Stimulated activated CD4-positive, alpha-beta T cell treated with anti-CD3 and anti-CD28 coated beads, Interleukin-2, amount 100 ng/mL, for 24 hours (primary cell): ENCODE data around the gene TXNDC5.
"Not testable (repeated sequence)": the region's sequence is repeated elsewhere in the genome, so short reads cannot be mapped to it uniquely, and the experiment has no call there.

Experiments used
- DNase-seq, 2 donors: peaks; one replicate each; pipeline ENCODE4 v3.0.0-alpha.2; 2020

Gene TXNDC5

GRCh38 chr6:7894262-7895124, 16.1 kb downstream of the TXNDC5 start:
- no peak for DNase-seq

GRCh38 chr6:7893342-7893741, 17.2 kb downstream of the TXNDC5 start:
- no peak for DNase-seq

DNA sequence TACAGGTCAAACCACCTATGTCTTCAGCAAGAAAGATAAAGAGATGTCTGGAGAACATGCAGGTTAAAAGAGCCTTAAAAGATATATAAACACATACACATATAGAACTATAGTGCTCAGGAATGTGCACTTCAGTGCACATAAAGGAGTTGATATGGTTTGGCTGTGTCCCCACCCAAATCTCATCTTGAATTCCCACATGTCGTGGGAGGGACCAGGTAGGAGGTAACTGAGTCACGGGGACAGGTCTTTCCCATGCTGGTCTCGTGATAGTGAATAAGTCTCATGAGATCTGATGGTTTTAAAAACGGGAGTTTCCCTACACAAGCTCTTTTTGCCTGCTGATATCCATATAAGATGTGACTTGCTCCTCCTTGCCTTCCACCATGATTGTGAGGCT, 18.2 kb downstream of the TXNDC5 start:
- not testable (repeated sequence) for DNase-seq

DNA sequence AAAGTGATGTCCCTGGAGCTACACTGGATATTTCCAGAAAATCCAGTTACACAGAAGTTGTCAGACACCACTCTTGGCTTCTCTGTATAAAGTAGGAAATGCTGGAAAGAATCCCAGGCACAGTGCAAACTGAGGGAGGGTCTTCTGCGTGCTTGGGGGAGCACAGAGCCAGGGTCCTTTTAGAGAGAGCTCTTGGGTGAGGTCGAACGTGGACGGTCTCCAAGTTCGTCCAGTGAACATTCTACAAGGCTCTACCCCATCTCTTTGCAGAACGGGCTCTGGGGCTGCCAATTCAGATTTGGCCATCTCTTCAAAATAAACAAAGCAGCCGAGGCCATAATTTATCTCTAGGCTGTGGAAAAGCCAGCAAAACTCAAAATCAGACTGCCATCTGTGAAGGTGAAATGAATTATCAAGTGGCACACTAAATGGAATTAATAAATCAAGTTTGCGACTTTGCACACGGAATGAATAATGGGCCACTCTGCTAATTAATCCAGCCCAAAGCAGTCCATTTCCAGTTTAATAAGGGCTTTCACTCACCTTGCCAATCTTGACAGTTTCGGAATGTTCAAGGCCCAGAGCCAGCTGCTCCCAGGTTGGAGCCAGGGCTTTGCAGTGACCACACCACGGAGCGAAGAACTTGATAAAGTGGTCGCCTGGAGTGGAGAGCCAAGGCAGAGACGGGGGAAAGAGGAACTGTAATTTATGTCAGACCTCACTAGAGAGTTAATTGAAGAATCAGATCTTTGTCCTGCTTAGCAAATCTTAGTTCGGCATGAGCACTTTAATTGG, 19.3 kb downstream of the TXNDC5 start:
- no peak for DNase-seq

DNA sequence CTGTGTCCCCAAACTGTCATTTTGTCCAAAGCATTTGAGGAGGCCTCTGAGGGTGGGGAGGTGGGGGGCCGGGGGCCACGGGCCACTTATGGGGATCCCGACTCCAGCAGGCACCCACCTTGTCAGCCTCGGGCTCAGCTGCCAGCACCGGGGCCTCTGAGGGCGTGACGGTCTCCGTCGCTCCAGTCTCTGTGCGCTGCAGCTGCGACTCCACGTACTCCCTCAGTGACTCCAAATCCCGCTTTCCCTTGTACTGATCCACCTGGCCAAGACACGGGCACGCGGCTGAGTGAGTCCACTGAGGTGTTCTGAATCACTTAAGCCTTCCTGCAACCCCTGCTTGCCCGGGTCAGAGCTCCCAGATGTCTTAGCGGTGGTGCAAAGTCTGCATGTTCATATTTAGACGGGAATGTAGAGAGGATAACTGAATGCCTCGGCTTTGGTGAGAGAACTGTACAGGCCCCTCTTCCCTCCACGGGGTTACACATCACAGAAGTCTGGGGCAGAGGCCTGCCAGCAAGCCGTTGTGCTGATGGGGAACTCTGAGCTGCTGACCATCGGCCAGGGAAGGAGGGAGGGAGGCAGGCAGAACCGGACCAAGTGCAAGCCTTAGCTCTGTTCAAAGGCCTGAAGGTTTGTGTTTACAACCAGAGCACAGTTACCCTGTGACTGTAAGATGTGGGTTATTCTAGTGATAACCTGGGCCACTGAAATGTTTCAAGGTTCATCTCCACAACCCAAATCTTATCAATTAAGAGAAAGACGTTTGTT, 21.8 kb downstream of the TXNDC5 start:
- DNase-seq = no peak

DNA sequence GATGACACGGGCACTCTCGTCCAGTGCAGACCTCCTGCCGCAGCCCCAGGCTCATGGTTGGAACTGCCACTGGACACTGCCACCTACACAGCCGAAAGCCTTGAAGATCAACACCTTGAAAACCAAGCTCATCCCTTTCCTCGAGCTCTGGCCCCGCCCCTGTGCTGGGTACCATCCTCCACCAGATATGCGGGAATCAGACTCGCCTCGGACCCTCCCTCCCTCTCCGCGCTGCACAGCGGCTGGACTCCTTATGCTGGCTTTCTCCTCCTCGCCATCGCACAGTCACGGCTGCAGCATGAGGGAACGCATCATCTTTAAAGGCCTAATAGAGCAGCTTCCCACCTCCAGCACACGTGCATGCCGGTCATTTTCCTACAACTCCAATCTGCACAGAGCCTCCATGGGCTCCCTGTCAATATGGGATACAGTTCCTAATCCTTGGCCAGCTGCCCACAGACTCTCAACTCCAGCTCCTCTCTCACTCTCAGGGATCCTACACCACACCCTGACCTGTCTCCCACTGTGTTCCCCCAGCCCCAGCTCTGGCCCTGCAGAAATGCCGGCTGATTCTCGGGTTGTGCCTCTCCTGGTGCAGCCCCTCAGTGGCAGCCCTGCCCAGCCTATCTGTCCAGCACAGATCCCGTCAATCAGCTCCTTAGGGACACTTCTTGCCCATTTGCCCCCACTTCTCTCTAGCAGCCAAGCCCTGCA, 23.2 kb downstream of the TXNDC5 start:
- no peak for DNase-seq

DNA sequence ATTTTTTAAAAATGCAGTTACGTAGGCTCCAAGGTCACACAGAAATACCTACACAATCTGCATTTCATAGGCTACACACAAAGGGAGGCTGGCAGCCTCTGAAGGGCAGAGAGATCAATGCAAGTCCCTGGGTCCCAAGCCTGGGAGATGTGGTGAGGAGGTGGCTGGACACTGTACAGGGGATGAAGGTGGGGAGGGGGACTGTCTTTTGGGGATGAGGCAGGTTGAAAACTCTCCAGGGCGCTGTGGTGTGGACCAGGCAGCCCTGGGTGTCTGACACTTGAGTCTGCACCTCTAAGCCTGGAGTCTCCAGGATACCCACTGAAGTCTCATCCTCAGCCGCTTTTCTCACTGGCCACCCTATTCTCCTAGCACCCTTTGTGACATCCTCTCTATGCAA, 24.5 kb downstream of the TXNDC5 start:
- DNase-seq = no peak

- no peak for DNase-seq
Observed at GRCh38 chr6:7883381-7883780, 27.2 kb downstream of the TXNDC5 start.

DNA sequence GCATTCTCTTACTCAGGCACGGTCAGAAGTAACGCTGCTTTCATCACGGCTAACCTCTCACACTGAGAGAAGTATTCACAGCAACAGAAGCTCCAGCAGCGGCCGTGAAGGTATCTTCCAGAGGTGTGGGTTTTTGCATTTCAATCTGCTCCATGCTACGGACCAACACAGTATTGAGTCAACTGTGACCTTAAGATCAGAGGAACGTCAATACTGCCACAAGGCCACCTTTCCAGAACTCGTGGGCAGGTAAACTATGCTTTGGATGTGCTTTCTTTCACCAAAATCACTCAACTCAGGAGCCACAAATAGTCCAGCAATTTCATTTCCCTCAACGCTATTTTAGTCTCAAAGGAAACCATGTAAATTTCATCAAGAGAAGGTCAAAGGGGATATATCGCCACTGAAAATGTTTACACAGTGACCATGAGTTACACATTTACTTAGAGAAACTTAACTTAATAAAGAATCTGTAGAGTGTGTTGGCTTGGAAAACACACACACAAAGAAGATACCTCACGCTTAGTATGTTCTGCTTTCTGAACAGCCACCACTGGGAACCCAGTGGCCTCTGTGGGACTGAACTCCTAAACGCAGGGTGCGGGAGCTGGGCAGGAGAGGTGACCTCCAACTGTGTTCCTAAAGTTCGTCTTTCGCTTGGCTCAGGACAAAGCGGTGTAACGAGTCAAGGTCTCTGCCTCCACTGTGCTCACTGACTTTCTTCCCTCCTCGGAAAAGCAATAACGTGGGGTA, 27.9 kb downstream of the TXNDC5 start:
- no peak for DNase-seq

- DNase-seq = no peak
Observed at GRCh38 chr6:7881765-7882500, 28.7 kb downstream of the TXNDC5 start.

DNA sequence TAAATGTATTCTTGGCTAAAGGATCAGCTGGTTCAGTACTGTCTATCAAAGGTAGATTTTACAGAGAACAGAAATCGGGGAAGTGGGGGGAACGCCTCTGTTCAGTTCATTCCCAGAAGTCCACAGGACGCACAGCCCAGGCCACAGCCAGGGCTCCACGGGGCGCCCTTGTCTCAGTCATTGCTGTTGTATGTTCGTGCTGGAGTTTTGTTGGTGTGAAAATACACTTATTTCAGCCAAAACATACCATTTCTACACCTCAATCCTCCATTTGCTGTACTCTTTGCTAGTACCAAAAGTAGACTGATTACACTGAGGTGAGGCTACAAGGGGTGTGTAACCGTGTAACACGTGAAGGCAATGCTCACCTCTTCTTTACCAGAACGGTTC, 29.9 kb downstream of the TXNDC5 start:
- DNase-seq = no peak

DNA sequence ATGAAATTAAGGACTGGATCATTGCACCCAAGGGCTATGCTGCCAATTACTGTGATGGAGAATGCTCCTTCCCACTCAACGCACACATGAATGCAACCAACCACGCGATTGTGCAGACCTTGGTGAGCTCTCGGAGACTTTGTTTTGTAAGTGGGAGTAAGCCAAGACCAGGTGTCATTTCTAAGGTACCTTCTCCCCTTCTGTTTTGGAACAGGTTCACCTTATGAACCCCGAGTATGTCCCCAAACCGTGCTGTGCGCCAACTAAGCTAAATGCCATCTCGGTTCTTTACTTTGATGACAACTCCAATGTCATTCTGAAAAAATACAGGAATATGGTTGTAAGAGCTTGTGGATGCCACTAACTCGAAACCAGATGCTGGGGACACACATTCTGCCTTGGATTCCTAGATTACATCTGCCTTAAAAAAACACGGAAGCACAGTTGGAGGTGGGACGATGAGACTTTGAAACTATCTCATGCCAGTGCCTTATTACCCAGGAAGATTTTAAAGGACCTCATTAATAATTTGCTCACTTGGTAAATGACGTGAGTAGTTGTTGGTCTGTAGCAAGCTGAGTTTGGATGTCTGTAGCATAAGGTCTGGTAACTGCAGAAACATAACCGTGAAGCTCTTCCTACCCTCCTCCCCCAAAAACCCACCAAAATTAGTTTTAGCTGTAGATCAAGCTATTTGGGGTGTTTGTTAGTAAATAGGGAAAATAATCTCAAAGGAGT, 30.4 kb downstream of the TXNDC5 start:
- no peak for DNase-seq

DNA sequence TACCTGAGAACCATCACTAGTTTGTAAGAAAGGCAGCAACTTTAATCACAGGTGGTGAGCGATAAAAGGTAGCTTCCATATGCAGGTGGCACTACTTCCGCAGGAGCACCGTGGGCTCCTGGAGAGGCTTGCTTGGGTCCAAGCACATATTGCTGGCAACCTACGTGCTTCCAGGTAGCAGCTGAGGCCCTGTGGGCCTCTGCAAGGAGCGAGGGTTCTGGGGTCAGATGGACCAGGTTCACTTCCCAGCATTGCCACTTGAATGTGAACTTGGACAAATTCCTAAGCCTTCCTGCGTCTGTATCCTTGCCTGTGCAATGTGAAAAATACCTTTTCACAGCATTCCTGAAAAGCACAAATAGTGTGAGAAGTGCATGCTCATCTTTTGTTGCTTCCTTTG, 31.0 kb downstream of the TXNDC5 start:
- no peak for DNase-seq

DNA sequence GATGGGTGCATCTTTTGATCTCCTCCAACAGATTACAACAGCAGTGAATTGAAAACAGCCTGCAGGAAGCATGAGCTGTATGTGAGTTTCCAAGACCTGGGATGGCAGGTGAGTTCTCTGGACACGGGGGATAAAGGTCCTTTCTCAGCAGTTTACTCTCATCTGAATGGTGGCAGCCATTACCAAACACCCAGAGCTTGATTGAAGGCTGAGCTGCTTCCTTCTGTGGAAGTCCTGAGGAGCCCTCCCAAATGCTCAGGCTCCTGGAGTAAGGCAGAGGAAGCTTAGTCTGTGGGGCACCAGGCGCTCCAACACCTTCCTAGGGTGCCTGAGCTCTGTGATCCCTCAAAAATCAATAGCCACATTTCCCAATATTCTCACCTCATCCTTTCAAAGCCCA, 31.5 kb downstream of the TXNDC5 start:
- no peak for DNase-seq

DNA sequence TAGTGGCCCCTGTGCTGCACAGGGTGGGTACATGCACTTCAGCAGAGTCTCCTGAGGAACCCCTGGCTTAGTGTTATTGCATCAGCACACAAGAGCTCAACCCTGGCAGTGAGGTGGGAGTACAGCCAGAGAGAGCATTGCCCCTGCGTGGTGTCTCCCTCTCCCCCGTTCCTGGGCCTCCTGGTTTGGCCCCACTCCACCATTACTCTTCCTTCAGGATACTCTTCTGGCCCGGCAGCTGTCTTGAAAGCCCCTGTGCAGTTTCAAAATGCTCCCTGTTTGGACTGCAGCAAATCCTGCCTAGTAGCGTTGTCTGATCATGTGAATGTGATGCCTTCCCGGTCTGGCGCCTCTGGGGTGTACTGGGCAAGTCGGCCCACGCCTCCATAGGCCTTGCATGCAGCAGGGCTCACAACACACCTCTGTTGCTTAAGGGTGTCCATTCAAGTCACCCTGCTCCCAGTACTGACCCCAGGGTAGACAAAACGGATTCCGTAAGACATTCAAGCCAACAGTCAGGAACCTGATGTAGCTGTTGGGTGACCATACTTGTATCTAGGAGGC, 32.1 kb downstream of the TXNDC5 start:
- DNase-seq = no peak

- no peak for DNase-seq
Observed at GRCh38 chr6:7868926-7869325, 41.7 kb downstream of the TXNDC5 start.

- DNase-seq = no peak
Observed at GRCh38 chr6:7866526-7866925, 44.1 kb downstream of the TXNDC5 start.

GRCh38 chr6:7865781-7866180, 44.8 kb downstream of the TXNDC5 start:
- no peak for DNase-seq

DNA sequence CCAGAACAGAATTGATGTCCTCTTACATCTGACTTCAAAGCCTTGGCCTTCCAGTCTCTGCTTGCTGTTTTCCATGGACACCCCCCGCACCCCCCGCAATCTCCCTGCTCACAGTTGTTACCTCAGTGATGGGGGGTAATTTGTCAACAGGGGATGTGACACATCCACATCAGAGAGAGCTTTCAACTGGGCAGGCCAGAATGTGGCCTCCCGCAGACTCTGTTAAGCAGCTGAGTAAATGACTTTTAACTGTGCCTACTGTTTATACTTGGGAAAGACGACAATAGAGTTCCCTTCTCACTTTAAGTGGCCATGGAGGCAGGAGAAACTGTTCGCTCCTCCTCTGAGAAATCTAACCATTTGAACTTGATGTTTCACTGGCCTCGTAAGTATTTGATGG, 51.0 kb downstream of the TXNDC5 start:
- DNase-seq = no peak

GRCh38 chr6:7851780-7852179, 58.8 kb downstream of the TXNDC5 start:
- DNase-seq = no peak
